Parathyroid adenoma (tissue), 2 donors: ENCODE data around the gene FAM168A.

Experiments
- H2AFZ ChIP-seq: fragments of 300-600 bp; sonication (generic); one replicate; pipeline ENCODE4 v1.7.0; 2017; ENCODE audit warnings: antibody characterized with exemption, mild to moderate bottlenecking
- H3K27ac ChIP-seq: fragments of 300-600 bp; sonication (generic); one replicate; pipeline ENCODE4 v1.7.0; 2017
- H3K27me3 ChIP-seq: fragments of 300-600 bp; sonication (generic); one replicate; pipeline ENCODE4 v1.7.0; 2017; ENCODE audit warnings: low read length; ENCODE audit not compliant: control insufficient read depth, insufficient read depth
- H3K36me3 ChIP-seq: fragments of 300-600 bp; sonication (generic); one replicate; pipeline ENCODE4 v1.7.0; 2017; ENCODE audit warnings: low read length; ENCODE audit not compliant: control insufficient read depth, insufficient read depth
- H3K4me1 ChIP-seq: fragments of 300-600 bp; sonication (generic); one replicate; pipeline ENCODE4 v1.7.0; 2017; ENCODE audit warnings: control low read depth
- H3K4me2 ChIP-seq: fragments of 300-600 bp; sonication (generic); one replicate; pipeline ENCODE4 v1.7.0; 2017; ENCODE audit warnings: low read length
- H3K4me3 ChIP-seq: fragments of 300-600 bp; sonication (generic); one replicate; pipeline ENCODE4 v1.7.0; 2017; ENCODE audit warnings: low read depth, low read length
- H3K79me2 ChIP-seq: fragments of 300-600 bp; sonication (generic); one replicate; pipeline ENCODE4 v1.7.0; 2017; ENCODE audit warnings: control low read depth
- H3K9ac ChIP-seq: fragments of 300-600 bp; sonication (generic); one replicate; pipeline ENCODE4 v1.7.0; 2017; ENCODE audit warnings: mild to moderate bottlenecking
- H3K9me3 ChIP-seq: fragments of 300-600 bp; sonication (generic); one replicate; pipeline ENCODE4 v1.7.0; 2017; ENCODE audit warnings: low read length; ENCODE audit not compliant: control insufficient read depth
- CTCF ChIP-seq: fragments of 300-600 bp; sonication (generic); IDR thresholded peaks from one replicate; pipeline ENCODE4 v1.7.0; 2017; ENCODE audit warnings: antibody characterized with exemption, mild to moderate bottlenecking
- donor health status: primary hyperparathyroidism.

FAM168A gene

GRCh38 chr11:73389134-73389525 lies 208.8 kb downstream of the FAM168A start:
- Histone ChIP-seq H3K9me3 (no peaks in the 10 kb centered on the region), H3K36me3 (no peaks in the 10 kb centered on the region), H3K4me3 (no peak overlapping the region), H3K4me2 (no peak overlapping the region), H2AFZ (no peak overlapping the region), H3K27me3 (no peaks in the 10 kb centered on the region), H3K27ac (no peak overlapping the region), H3K4me1 (no peaks in the 10 kb centered on the region), H3K79me2 (no peaks in the 10 kb centered on the region), H3K9ac (no peak overlapping the region)
- TF ChIP-seq CTCF: no peak

GRCh38 chr11:73388265-73389133 lies 209.4 kb downstream of the FAM168A start:
- Histone ChIP-seq H3K27ac (no peak overlapping the region), H3K4me1 (no peaks in the 10 kb centered on the region)

GRCh38 chr11:73387594-73388264 lies 210.2 kb downstream of the FAM168A start:
- no peak overlapping the region for H3K4me3 ChIP-seq
- peaks cover 3% of the 10 kb centered on the region for H3K4me1 ChIP-seq
- H3K36me3 ChIP-seq: no peaks in the 10 kb centered on the region
- no peaks in the 10 kb centered on the region for H3K79me2 ChIP-seq
- H3K9me3 ChIP-seq: no peaks in the 10 kb centered on the region
- H2AFZ ChIP-seq: no peak overlapping the region
- no peak for TF ChIP-seq CTCF
- no peak overlapping the region for H3K4me2 ChIP-seq
- no peak overlapping the region for H3K27ac ChIP-seq
- no peaks in the 10 kb centered on the region for H3K27me3 ChIP-seq
- H3K9ac ChIP-seq: no peak overlapping the region

More at GRCh38 chr11:73388265-73389133, 209.4 kb downstream of the FAM168A start:
- Histone ChIP-seq H3K4me3 (no peak overlapping the region), H3K79me2 (no peaks in the 10 kb centered on the region), H3K4me2 (no peak overlapping the region), H3K36me3 (no peaks in the 10 kb centered on the region), H3K9me3 (no peaks in the 10 kb centered on the region), H3K27me3 (no peaks in the 10 kb centered on the region), H2AFZ (no peak overlapping the region), H3K9ac (no peak overlapping the region)
- TF ChIP-seq CTCF: no peak

- Histone ChIP-seq H3K27me3 (no peaks in the 10 kb centered on the region), H3K36me3 (no peaks in the 10 kb centered on the region), H2AFZ (no peak overlapping the region), H3K9me3 (no peaks in the 10 kb centered on the region), H3K79me2 (no peaks in the 10 kb centered on the region), H3K9ac (no peak overlapping the region), H3K4me2 (no peak overlapping the region), H3K4me1 (peaks cover 3% of the 10 kb centered on the region), H3K27ac (peak overlapping the region; percentile 15), H3K4me3 (no peak overlapping the region)
- TF ChIP-seq CTCF: no peak
These were observed 211.4 kb downstream of the FAM168A start for GRCh38 chr11:73386546-73386945.
